IPS DF 19.7 (cell line): ENCODE data around the gene MORN1.
"Not testable (repeated sequence)": the region's sequence is repeated elsewhere in the genome, so short reads cannot be mapped to it uniquely, and the experiment has no call there.

Source experiments
- DNase-seq: peaks from one replicate; pipeline ENCODE4 v3.0.0-alpha.2; 2013; ENCODE audit warnings: low read depth, low spot score

MORN1 gene

DNA sequence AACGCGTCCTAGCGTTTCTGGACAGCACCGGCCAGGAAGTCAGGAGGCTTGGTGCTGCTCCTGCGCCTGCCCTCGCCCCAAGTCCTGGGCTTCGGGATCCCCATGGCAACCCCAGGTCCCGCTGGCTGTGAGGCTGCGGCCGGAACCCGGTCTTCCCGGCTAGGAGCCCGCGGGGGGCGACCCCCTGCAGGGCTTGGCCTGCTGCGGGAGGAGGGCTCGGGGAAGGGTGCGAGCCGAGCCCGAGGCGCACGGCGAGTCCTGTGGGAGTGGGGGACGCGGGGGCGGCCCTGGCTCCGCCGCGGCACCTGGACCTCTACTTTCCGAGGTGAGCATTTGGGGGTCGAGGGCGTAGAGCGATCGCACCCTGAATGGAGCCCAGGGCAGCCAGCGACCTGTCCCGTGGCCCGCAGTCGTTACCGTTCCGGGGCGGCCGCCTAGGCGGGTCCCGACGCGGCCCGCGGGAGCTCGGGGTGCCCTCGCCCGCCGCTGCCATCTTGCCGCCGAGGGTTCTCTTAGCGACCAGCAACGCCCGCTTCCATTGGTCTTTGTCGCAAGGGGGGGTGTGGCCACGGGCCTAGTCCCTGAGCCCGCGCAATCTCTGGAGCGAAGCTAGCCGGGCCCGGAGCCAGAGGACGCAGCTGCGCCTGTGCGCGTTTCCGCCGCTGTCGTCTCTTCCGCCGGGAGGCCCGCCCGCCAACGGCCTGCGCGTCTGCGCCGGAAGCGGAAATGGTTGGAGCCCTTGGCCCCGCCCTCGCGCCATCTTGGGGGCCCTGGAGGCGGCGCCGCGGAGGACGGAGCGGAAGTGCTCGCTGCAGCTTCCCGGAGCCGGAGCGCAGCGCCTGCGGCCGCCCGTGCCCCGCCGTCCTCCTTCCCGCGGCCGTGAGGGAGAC lies at the start of gene MORN1, which contains the start of gene RER1:
MORN1 (minus strand) TSS at position 514 of the 890 bp plus-strand sequence; CDS start at position 493, 21 bp downstream.
RER1 (plus strand) TSS at position 801 of the 890 bp plus-strand sequence. CDS start 3,950 bp downstream, outside the sequence.
- DNase-seq: peak; percentile 87

GRCh38 chr1:2440346-2440745 lies 49.0 kb upstream of the MORN1 start:
- not testable (repeated sequence) for DNase-seq

GRCh38 chr1:2439369-2439768 lies 48.0 kb upstream of the MORN1 start:
- no peak for DNase-seq

- no peak for DNase-seq
These were observed 47.3 kb upstream of the MORN1 start for GRCh38 chr1:2438641-2439040.

DNA sequence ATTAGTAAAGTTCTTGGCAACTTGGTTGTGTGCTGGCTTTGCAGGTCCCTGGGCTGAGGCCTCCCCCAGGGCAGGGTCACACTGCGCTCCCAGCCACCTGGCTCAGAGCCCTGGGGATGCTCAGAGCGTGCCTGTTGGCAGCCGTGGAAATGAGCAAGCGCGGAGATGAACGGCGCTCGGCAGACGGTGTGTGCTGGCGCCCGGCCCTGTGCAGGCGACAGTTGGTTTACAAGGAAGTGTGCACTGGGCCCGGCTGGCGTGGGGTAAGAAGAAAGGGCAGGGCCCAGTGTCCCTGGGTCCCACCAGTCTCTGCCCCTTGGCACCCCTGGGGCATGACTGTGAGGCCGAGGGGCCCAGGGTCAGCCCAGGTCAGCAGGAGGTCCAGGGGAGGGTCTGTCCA lies 46.7 kb upstream of the MORN1 start:
- DNase-seq: no peak

DNA sequence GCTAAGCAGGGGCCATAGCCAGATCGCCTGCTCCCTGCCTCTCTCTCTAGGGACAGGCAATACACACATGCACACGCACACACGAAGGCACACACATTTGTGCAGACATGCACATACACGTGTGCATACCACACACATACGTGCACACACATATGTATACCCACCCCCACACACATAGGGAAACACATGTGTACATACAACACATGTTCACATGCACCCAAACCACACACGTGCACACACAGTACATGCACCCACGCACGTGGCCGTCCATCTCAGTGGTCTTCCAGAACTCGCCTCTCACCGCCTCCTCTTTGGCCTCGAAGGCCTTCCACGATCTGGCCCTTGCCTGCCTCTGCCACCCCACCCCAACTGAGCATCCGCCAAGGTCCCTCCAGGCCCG lies 46.3 kb upstream of the MORN1 start:
- no peak for DNase-seq

GRCh38 chr1:2436876-2437275 lies 45.5 kb upstream of the MORN1 start:
- DNase-seq: no peak

- no peak for DNase-seq
These were observed 44.5 kb upstream of the MORN1 start for GRCh38 chr1:2435746-2436355.

DNA sequence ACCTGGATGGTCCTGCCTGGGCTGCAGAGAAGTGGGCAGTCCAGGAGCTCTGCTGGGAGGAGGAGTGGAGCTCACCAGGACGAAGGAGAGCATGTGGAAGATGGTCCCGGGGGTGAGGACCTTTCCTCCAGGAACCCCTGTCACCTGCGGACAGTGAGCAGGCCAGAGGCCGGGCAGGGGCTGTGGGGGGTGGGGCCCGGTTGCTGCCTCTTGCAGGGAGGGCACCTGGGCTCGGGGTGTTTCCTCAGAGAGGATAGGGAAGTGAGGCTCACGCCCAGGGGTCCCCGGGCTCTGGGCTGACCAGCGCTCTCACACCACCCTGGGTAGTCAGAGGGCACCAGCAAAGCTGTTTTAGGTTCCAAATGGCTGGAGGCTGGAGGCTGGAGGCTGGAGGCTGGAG lies 43.7 kb upstream of the MORN1 start:
- DNase-seq: no peak

GRCh38 chr1:2433936-2434655 lies 42.7 kb upstream of the MORN1 start:
- no peak for DNase-seq

GRCh38 chr1:2433196-2433595 lies 41.8 kb upstream of the MORN1 start:
- no peak for DNase-seq

DNA sequence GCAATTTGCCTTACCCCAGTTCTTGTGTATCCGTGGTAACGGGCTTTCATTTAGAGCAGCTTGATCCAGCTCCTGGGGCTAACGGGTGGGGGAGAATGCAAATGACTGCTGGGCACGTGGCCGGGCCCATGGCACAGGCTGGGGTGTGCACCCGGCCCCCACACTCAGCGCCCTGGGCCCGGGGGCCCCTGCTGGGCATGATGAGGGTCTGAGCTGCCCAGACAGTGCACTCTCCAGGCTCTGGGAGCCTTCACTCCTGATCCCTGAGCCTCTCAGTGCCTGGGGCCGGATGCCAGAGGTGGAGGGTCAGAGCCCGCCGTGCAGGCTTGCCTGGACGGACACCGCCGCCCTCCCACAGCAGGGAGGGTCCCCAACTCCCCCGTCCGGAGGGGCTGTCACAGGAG lies 41.1 kb upstream of the MORN1 start:
- no peak for DNase-seq

DNA sequence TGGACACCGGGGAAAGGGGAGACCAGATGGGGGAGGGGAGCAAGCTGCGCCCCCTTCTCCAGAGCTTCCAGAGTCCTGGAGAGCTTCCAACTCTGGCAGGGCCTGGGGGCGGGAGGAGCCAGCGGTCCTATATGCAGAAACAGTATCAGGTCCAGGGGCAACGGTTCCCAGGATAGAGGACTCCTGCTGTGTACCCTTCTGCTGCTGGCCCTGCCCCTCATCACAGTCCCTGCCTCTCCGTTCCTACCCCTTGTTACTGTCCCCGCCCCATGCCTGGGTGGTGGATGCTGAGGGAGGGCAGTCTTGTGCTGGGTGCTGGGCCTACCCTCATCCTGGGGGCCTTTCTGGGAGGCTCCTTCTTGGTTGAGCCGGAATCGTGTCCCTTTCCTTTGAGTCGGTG lies 40.2 kb upstream of the MORN1 start:
- DNase-seq: no peak

DNA sequence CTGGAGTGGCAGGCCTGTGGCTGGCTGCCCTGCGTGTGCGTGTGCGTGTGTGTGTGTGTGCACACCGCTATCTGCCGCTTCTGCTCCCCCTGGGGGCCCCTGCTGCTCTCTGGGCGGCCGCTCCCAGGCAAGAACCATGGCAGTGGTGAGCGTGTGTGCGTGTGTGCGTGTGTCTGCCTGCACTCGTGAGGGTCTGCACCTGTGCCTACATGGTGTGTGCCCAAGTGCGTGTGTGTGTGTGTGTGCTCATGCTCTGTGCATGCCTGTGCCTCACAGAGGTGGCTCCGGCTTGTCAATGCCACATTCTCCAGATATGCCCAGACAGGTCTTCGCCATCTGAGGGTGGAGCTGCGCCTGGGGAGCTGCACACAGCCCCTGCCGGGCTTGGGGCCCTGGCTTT lies 39.7 kb upstream of the MORN1 start:
- DNase-seq: no peak

- DNase-seq: no peak
These were observed 39.2 kb upstream of the MORN1 start for GRCh38 chr1:2430592-2430973.

DNA sequence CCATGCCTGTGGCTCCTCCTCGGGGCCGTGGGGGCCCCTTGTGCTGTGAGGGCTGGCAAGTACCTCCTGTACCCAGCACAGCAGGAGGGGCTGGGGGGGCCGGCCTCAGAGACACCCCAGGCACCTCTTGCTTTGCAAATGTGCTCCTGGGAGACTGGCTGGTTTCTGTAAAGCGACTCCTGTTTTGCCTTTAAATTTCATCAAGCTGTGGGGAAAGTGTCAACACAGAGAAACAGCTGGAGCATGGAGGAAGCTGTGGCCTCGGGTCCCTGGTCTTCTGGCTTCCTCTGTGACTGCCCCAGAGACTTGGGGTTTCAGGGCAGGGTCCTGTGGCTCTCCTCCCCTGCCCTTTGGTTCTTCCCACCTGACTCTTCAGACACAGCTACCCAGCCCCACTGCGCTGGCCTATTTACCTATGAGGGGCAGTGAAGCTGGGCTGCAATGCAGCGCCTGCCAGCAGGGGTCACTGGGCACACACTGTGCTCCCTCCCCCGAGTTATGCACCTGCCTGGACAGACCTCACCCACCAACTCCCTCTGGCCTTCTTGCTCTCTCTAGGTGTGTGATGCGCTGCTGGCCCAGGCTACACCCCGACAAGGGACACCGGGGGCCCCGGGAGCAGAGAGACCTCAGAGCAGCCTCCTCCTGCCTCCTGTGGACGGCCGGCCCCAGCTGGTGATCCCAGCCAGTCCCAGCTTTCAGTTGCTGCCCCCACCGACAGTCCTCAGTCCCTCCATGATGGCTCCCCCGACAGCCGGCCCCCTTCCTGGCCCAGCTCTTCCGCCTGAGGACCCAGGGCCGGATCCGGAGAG lies 38.6 kb upstream of the MORN1 start:
- DNase-seq: no peak

DNA sequence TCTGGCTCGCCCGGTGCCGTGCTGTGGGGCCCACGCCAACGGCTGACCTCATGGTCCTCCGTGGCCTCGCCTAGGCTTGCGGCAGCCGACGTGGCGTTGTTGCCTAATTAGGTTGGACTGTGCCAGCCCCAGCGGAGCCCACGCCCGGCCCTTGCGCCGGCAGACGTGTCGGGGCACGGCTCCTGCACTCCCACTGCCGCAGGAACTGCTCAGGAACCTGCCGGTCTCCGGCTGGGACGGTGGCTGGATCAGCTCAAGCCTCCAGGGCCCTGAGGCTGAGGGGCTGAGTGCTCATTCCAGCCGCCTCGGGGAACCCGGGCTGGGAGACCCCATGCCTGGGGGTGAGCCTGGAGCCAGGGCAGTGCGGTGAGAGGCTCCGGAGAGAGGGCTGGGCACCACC lies 37.1 kb upstream of the MORN1 start:
- no peak for DNase-seq

DNA sequence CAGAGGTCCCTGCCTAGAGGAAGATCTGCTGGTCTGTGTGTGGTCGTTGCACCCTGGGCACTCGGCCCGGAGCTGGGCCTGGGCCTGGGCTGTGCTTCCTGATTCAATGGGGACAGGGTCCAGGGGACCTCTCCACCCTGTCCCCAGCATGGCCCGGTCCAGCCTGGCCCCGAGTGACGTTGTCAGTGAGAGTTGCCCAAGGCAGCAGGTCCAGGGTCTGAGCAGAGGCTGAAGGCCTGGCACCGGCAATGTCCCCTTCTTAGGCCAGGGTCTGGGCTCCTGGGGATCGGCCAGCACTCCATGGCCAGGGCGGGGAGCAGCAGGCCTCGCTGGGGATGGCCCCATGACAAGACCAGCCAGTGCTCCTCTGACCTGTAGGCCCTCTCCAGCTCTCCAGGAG lies 36.6 kb upstream of the MORN1 start:
- DNase-seq: no peak

- no peak for DNase-seq
These were observed 35.7 kb upstream of the MORN1 start for GRCh38 chr1:2427051-2427450.

- DNase-seq: no peak
These were observed 35.2 kb upstream of the MORN1 start for GRCh38 chr1:2426540-2426939.

DNA sequence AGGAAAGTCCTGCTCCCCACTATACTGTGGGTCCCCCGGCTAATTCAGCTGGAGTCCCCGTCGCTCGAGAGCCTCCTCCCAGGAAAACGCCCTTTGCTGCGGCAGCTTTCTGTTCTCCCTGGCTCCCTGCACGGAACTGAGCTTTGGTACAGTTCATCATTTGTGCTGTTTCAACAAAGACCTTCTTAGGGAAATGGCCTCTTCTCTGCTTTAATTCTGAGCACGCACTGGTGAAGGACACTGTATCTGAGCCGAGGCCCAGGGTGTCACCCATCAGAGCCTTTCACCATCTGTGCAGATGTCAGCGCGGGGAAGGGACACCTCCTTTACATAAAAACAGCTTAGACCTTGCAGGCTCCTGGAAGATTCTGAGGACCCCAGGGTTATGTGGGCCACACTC lies 34.5 kb upstream of the MORN1 start:
- DNase-seq: no peak

DNA sequence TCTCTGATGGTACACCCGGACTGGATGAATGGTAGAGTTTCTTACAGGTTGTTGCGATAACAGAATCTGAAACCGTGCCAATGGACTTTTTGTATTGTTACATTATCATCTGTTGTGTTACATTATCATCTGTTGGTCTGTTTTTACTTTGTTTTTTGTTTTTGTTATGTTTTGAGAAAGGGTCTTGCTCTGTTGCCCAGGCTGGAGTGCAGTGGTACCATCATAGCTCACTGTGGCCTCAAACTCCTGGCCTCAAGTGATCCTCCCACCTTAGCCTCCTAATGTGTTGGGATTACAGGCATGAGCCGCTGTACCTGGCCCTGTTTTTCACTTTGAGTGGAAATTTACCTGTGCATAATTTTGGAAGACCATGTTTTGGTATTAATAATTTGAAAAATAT lies 31.2 kb upstream of the MORN1 start:
- DNase-seq: no peak
